ENCODE measurements around the gene UBAP1.
A peak's percentile ranks its signal among the peaks of the same experiment; 100 is the strongest.
"Not testable (repeated sequence)": the region's sequence is repeated elsewhere in the genome, so short reads cannot be mapped to it uniquely, and the experiment has no call there.

UBAP1 gene

DNA sequence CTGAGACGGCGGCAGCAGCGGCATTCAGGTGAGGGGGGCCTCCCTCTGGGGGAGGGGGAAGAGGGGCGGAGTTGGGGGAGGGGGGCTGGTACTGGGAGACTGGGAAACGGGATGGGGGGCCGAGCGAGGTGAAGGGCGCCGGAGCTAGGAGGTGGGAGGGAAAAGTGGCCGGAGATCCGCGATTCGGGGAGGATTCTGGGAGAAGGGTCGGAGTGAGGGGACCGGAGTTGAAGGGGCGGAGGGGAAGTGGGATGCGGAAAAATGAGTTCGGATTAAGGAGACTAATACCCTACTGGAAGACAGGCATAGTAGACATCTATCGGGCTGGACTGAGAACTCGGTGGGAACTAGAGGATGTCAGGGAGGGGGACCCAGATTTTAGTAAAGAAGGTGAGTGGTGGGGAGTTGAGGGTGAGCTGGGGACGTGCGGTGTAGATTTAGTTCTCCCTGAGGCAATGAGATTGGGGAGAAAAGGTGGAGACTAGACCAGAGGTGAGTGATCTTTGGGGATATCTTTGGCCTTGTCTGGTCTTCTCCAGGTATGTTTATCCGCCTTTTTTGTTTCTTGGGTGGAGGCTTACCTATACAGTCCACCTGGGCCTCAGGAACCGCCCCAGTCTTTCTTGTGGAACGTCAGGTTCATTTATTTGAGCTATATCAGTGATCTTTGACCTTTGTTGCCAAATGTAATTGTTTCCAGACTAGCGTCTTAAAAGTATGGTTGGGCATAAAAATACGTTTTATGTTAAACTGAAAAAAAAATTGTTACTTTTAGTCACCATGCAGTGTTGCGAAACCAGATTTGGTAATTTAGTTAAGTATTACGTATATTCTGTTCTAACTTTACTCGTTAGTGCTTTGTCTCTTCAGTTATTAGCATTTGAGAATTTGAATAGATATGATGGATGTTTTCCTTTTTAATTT, 632 bp downstream of the UBAP1 start:
- peak; percentile 61 for DNase-seq (ENCODE audit: low read depth)

DNA sequence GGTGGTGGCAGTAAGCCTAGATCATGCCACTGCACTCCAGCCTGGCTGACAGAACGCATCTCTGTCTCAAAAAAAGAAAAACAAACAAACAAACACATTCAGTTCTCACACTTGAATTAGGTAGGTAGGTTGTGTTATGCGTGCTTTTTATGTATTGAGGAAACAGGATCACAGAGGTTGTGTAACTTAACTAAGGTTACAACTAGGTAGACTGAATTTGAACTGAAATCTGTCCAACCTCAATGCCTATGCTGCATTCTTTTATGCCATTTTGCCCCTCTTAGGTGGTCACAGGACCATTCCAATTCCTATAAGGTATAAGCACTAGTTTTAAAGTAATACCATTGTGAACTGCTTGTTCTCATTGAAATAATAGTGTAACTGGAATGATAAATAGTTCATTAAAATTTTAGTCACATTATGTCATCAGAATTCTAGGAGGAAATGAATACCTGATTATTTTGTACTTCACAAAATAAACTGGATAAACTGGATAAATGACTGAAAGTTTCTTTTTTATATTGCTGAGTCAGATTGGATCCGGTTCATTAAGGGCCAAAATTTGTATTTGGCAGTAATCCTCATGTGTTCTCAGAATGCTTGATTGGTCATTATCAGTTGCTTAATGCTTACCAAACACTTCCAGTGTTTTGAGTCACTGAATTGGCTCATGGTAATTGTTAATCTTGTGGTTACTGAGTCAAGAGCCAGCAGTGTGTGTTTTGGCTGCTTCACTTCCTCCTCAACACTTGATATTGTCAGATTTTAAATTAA, 7.1 kb downstream of the UBAP1 start:
- DNase-seq (ENCODE audit: low read depth), result peak; percentile 96

DNA sequence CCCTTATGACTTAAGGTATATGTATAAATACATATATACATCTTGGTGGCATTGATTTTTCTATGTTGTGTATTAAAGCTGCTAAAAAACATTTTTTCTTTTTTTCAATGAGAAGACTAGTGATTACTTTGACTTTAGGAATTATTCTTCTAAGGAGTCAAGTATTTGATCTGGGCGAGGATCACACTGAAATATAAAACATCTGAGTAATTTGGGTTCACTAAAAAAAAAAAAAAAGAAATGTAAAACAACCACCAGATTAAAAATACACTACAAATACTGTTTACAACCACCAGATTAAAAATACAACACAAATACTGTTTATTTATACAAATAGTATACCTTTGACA, 9.0 kb downstream of the UBAP1 start:
- no peak for DNase-seq (ENCODE audit: low read depth)

DNA sequence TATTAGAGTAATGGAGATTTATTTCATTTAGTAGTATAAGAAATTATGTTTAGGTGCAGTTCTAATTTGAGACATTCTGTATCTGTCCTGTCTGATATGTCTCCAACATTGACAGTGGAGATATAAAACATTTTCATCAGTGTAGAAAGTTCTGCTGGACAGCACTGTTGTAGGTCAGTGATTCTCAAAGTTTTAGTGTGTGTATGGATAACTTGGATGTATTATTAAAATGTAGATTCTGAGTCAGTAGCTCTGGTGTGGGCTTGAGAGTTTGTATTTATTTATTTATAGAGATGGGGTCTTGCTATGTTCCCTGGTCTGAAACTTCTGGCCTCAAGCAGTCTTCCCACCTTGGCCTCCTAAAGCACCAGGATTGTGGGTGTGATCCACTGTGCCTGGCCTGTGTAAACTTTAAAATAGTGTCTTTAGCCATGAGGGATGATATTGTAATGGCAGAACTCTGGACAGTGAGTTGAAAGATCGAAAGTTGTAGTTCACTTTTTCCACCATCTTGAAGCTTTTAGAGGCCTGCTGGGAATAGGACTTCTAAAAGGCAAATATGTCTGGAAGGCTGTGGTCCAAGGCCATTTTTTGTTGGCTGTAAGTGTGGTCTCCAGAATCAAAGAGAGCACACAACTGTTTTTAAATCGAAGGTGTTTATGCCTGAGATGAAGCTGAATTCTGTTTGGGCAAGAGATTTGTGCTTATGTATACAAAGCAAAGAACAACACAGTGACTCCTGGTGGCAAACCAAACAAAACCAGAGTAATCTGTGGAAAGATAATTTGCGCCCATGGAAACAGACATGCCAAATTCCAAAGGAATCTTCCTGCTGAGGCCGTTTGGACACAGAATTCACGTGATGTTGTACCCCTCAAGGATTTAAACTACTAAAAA, 12.4 kb downstream of the UBAP1 start:
- no peak for DNase-seq (ENCODE audit: low read depth)

DNA sequence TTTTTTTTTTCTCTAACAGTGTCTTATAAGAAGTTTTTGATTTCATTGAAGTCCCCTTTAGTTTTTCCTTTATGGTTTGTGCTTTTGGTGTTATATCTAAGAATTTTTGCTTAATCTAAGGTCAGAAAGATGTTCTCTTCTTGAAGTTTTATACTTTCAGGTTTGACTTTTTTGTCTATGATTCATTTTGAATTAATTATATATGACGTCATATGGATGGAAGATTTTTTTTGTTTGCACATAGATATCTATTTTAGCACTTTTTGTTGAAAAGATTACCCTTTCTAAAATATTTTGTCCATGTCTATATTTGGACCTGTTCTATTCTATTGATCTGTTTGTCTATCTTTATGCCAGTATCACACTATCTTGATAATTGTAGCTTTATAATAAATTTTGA, 16.3 kb downstream of the UBAP1 start:
- DNase-seq (ENCODE audit: low read depth), result no peak

DNA sequence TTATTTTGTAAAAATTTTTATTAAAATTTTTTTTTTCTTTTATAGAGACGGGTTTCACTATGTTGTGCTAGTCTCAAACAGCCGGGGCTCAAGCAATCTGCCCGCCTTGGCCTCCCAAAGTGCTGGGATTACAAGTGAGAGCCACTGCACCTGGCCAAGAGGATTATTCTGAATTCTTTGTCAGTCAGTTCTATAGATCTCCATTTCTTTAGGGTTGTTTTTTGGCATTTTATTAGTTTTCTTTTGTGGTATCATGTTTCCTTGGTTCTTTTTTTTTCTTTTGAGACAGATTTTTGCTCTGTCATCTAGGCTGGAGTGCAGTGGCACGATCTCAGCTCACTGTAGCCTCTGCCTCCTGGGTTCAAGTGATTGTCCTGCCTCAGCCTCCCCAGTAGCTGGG, 18.4 kb downstream of the UBAP1 start:
- DNase-seq (ENCODE audit: low read depth), result not testable (repeated sequence)

DNA sequence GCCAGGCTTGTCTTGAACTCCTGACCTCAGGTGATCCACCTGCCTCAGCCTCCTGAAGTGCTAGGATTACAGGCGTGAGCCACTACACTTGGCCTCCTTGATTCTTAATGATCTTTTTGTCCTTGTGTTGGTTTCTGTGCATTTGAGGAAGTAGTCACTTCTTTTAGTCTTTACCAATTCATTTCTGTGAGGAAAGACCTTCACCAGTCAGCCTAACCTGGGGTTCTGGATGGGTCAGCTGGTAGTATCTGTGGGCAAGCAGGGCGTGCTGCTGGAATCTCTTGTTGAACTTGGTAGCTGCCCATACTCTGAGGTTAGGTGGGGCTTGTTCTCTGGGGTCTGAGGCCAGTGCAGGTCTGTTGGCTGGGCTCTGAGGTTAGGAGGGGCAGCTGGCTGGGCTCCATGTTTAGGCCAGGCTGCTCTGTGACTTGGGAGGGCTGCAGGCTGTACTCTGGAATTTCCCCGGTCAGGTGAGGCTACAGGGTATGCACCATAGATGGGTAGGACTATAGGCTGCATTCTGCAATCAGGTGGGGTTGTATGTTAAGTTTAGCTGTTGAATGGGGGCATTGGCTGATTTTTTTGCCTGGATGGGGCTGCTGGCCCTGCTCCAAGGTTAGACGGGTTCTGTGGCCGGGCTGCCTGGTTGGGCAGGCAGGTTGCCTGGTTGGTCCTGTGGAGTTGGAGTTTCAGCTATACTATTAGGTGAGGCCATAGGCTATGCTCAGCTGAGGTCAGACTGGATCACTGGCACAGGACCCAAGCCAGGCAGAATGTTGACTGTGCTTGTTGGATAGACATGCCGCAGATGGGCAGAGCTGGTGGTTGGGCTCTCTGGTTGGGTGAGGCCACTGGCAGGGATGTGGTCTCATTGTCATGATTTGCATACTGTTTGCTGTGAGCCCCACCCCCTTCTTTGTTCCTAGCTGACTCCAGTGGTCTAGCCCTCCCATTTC, 19.2 kb downstream of the UBAP1 start:
- DNase-seq (ENCODE audit: low read depth), result no peak

DNA sequence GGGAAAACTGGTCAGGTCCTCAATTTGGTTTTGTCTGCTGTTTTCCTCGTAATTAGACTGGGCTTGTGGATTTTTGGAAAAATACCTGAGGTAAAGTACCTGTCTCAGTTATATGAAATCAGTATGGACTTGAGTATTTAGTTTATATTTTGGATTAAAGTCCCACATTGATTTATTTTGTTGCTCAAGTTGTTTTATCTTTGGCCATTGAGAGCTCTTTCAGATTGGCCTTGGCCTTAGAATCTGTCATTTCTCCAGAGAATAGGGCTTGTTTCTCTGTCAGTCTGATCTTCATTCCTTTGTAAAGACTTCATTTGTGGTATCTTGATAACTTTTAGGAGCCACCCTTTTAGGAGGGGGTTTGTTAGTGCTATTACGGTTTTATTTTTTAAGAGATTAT, 21.2 kb downstream of the UBAP1 start:
- no peak for DNase-seq (ENCODE audit: low read depth)

DNA sequence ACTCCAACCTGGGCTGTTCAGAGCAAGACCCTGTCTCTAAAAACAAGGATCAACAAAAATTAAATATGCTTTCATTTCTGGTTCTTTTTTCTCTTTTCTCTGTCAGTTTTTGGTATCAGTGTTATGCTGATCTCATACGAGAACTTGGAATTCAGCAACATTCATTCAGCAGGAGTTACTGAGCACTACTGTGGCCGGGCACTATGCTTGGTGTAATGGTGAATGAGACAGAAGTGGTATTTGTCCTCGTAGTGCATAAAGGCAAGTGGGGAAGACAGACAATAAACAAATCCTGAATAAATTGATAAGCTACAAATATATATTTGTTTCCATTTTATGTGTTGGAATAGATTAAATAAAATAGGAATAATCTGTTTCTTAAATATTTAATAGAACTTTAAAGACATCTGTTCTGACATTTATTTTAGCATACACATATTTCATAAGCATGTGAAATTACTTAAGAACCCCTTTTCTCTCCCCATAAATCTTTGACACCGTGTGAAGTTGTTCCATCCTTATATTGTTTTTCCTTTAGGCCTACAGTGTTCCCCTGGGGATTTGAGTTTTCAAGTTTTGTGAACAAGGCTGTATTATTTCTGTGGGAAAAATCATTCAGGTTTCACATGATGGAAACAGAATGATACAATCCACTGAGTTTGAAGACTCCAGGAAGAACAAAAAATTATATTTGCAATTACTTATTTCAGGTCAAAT, 24.6 kb downstream of the UBAP1 start:
- no peak for DNase-seq (ENCODE audit: low read depth)

DNA sequence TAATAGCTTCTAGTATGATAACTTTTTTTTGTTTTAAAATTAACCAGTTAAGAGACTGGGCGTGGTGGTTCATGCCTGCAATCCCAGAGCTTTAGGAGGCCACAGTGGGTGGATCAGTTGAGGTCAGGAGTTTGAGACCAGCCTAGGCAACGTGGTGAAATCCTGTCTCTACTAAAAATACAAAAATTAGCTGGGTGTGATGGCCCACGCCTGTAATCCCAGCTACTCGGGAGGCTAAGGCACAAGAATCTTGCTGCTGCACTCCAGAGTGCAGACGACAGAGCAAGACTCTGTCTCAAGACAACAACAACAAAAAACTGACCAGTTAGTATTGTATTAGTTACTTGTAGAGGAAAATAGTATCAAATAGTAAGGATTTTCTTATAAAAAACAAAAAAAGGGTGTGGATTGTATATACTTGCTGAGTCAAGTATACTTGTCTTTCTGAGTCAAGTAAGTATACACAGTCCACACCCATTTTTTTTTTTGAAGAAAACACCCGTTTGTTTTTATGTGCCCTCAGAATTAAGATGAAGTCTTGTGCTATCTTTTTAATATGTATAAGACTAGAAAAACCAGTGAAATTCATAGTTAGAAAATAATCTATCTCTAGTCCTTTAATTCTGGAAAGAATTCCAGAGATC, 25.3 kb downstream of the UBAP1 start:
- DNase-seq (ENCODE audit: low read depth), result no peak

DNA sequence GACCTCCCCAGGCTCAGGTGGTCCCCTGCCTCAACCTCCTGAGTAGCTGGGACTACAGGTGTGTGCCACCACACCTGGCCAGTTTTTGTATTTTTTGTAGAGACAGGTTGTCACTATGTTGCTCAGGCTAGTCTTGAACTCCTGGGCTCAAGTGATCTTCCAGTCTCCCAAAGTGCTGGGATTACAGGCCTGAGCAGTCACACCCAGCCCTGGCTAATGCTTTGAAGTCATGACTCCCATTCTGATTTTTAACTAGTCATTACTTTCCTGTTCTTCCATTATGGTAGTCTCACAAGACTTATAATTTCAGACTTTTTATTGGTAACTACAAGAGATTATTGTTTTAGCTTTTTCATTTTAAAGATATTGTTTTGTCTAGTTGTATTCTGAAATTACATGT, 26.3 kb downstream of the UBAP1 start:
- DNase-seq (ENCODE audit: low read depth), result no peak

DNA sequence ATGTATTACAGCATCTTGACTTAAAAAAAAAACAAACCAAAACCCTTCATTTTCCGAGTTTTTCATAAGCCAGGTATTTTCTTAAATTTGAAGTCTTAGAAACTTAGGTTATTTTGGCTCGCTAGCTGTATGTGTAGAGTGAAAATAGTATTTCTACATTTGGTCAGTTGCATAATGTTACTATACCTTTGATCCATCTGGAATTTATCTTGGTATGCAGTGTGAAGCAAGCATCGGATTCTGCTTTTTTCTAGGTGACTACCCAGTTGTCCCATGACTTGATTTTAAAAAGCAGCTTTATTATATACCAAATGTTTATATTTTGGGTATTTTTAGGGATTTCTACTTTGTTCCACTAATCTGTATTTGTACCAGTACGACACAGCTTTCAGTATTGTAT, 27.7 kb downstream of the UBAP1 start:
- DNase-seq (ENCODE audit: low read depth), result no peak

DNA sequence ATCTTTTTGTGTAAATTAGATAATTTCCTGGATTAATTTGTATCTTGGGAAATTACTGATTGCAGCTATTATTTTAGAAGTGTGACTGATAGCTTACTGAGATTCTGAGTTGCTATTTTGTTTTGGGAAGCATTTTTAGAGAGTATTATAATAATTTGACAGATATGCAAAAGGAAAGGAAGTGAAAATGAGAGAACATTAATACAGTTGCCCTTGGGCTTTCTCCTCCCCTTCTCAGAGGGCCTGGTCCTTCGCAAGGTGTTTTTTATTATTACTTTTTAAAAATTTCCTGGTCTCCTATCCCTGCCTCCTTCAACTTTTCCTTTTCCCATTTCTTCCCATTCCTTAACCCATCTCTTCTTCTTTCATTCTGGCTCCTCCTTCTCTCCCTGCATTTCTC, 32.6 kb downstream of the UBAP1 start:
- no peak for DNase-seq (ENCODE audit: low read depth)

DNA sequence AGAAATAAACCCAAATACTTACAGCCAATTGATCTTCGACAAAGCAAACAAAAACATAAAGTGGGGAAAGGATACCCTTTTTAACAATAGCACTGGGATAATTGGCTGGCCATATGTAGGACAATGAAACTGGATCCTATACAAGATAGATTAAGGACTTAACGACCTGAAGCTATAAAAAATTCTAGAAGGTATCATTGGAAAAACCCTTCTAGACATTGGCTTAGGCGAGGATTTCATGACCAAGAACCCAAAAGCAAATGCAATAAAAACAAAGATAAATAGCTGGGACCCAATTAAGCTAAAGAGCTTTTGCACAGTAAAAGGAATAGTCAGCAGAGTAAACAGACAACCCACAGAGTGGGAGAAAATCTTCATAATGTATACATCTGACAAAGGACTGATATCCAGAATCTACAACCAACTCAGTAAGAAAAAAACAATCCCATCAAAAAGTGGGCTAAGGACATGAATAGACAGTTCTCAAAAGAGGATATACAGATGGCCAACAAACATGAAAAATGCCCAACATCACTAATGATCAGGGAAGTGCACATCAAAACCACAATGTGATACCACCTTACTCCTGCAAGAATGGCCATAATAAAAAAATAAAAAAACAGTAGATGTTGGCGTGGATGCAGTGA, 35.6 kb downstream of the UBAP1 start:
- not testable (repeated sequence) for DNase-seq (ENCODE audit: low read depth)

DNA sequence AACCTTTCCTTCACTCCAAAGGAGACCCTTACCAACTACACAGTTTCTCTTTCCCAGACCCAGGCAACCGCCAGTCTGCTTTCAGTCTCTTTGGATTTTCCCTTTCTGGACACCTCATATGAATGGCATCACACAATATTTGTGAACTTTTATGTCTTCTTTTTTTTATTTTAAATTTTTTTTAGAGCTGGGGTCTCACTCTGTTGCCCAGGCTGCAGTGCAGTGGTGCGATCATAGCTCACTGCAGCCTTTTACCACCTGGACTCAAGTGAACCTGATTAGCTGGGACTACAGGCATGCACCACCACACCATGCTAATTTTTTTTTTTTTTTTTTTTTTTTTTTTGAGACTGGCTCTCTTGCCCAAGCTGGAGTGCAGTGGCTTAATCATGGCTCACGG, 37.5 kb downstream of the UBAP1 start:
- DNase-seq (ENCODE audit: low read depth), result no peak

DNA sequence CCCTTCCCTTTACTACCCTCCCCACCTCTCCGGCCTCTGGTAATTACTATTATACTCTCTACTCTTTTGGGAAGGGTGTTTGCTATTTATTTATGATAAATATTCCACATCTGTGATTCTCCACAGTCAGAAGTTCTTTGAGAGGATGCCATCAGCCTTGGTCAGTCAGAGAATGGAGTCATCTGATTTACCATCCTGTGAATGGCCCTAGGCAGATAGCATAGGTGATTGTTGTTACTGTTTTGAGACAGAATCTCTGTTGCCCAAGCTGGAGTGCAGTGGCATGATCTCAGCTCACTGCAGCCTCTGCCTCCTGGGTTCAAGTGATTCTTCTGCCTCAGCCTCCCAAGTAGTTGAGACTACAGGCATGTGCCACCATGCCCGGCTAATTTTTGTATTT, 38.2 kb downstream of the UBAP1 start:
- not testable (repeated sequence) for DNase-seq (ENCODE audit: low read depth)

DNA sequence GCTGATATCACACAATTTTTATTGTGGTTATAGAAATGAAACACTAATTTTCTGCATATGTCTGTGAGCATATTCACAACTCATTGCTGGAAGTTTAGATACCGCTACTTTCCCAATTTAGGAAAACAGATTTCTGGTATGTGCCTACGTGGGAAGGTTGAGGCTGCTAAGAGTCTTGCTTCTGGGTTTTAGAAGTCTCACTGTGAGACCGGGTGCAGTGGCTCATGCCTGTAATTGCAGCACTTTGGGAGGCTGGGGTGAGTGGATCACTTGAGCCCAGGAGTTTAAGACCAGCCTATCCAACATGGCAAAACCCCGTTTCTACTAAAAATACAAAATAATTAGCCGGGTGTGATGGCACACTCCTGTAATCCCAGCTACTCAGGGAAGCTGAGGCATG, 39.6 kb downstream of the UBAP1 start:
- no peak for DNase-seq (ENCODE audit: low read depth)

DNA sequence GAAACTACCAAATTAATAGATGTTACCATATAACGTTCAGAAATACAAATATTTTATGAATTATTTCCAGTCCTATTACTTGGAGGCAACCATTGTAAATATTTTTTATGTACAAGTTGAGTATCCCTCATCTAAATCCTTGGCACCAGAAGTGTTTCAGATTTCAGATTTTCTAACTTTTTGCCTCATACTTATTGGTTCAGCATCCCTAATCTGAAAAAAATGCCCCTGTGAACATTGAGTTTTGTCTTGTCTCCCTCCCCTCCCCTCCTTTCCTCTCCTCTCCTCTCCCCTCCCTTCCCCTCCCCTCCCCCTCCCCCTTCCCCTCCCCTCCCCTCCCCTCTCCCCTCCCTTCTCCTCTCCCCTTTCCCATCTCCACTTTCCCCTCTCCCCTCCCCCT, 40.6 kb downstream of the UBAP1 start:
- DNase-seq (ENCODE audit: low read depth), result no peak

DNA sequence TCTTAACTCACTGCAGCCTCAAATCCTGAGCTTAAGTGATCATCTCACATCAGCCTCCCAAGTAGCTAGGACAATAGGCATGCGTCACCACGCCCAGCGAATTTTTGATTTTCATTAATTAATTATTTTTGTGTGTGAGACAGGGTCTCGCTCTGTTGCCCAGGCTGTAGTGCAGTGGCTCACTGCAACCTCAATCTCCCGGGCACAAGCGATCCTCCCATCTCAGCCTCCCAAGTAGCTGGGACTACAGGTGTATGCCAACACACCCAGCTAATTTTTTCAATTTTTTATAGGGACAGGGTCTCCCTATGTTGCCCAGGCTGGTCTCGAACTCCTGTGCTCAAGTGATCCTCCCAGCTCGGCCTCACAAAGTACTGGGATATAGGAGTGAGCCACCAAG, 41.4 kb downstream of the UBAP1 start:
- no peak for DNase-seq (ENCODE audit: low read depth)

DNA sequence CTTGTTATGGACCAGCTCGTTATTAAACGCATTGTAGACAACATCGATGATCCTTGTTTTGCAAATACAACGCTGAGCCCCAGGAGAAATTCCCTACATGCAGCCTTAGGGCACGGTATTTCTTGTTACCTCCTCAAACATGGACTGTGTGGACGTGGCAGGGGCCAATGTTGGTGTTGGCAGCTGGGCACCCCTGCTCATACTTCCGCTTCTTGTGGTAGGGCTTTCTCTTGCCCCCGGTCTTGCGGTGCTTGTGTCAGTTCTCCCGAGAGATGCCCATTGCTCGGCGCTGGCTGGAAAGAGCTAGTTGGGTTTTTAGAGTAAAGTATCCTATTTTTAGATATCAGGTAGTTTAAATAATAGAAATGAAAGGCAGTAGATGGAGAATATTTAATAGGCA, 45.5 kb downstream of the UBAP1 start:
- no peak for DNase-seq (ENCODE audit: low read depth)

Data from stromal cell of bone marrow (primary cell).